HG02642 (cell line): ENCODE measurements around the gene RPAP2.
A peak's percentile ranks its signal among the peaks of the same experiment; 100 is the strongest.
"Not testable (repeated sequence)": the region's sequence is repeated elsewhere in the genome, so short reads cannot be mapped to it uniquely, and the experiment has no call there.

Source experiments
- ATAC-seq: cut with Tn5 transposase; IDR thresholded peaks from one replicate; pipeline ENCODE4 v1.9.1; 2021; ENCODE audit warnings: mild to moderate bottlenecking; ENCODE audit not compliant: unreplicated experiment, poor library complexity

RPAP2 gene

GRCh38 chr1:92298573-92299476 lies at the start of gene RPAP2, which contains the start of gene GLMN:
TSS of gene RPAP2 (plus strand) at chr1:92299059. CDS start at chr1:92299074, 15 bp downstream.
TSS of gene GLMN (minus strand) at chr1:92298987. CDS start at chr1:92297999, 988 bp downstream.
- ATAC-seq: peak; percentile 99

GRCh38 chr1:92254714-92255113 lies 44.1 kb upstream of the RPAP2 start:
- not testable (repeated sequence) for ATAC-seq

GRCh38 chr1:92259350-92259749 lies 39.5 kb upstream of the RPAP2 start:
- ATAC-seq: no peak

- no peak for ATAC-seq
Measured at GRCh38 chr1:92262516-92262915, 36.3 kb upstream of the RPAP2 start.

- ATAC-seq: no peak
Measured at GRCh38 chr1:92273039-92273438, 25.8 kb upstream of the RPAP2 start.

GRCh38 chr1:92274939-92275338 lies 23.9 kb upstream of the RPAP2 start:
- ATAC-seq: no peak

GRCh38 chr1:92276082-92276481 lies 22.8 kb upstream of the RPAP2 start:
- ATAC-seq: no peak

GRCh38 chr1:92277105-92277723 lies 21.6 kb upstream of the RPAP2 start:
- ATAC-seq: no peak

- ATAC-seq: not testable (repeated sequence)
Measured at GRCh38 chr1:92279781-92280180, 19.1 kb upstream of the RPAP2 start.

GRCh38 chr1:92281411-92281810 lies 17.4 kb upstream of the RPAP2 start:
- not testable (repeated sequence) for ATAC-seq

GRCh38 chr1:92291372-92291999 lies 7.4 kb upstream of the RPAP2 start:
- ATAC-seq: no peak

- no peak for ATAC-seq
Measured at GRCh38 chr1:92298213-92298572, 666 bp upstream of the RPAP2 start.

GRCh38 chr1:92299477-92300150 lies 755 bp downstream of the RPAP2 start:
- ATAC-seq: no peak

GRCh38 chr1:92301021-92301420 lies 2.2 kb downstream of the RPAP2 start:
- no peak for ATAC-seq

- ATAC-seq: no peak
Measured at GRCh38 chr1:92306020-92306419, 7.2 kb downstream of the RPAP2 start.

- ATAC-seq: no peak
Measured at GRCh38 chr1:92307980-92308379, 9.1 kb downstream of the RPAP2 start.

- ATAC-seq: no peak
Measured at GRCh38 chr1:92310185-92310597, 11.3 kb downstream of the RPAP2 start.

- no peak for ATAC-seq
Measured at GRCh38 chr1:92314024-92314423, 15.2 kb downstream of the RPAP2 start.

- ATAC-seq: no peak
Measured at GRCh38 chr1:92315766-92316599, 17.1 kb downstream of the RPAP2 start.
